Measurements from ENCODE around the gene HIVEP2. TPM values are rescaled to one million over a fixed set of nuclear protein-coding genes. Genes with fewer than 3 reads are reported as not detected.

The HIVEP2 gene
- total and polyA plus RNA-seq, 2 donors (not counting 1 experiment from before 2014, with no cell fraction given): 5.8 to 31.9 TPM

DNA sequence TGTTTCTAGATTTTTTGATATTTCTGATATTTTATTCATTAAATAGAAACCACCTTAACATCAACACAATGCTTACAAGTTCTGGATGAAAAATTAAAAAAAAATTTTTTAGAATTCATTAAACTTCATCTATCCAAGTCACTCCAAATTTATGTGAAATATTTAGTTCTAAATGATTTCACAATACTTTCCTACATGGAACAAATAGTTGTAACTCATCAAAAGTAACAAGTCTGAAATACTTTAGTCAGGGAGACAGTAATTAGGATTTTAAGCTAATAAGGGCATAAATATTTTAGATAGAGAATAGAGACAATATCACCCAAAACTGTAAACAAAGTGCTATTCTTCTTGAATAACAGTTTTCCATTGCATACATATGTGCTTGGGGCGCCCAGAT is 147.8 kb downstream of the HIVEP2 start:
- no peaks in the 10 kb centered on the region for H3K27me3 Mint-ChIP-seq
- TF ChIP-seq, protein P1, sequence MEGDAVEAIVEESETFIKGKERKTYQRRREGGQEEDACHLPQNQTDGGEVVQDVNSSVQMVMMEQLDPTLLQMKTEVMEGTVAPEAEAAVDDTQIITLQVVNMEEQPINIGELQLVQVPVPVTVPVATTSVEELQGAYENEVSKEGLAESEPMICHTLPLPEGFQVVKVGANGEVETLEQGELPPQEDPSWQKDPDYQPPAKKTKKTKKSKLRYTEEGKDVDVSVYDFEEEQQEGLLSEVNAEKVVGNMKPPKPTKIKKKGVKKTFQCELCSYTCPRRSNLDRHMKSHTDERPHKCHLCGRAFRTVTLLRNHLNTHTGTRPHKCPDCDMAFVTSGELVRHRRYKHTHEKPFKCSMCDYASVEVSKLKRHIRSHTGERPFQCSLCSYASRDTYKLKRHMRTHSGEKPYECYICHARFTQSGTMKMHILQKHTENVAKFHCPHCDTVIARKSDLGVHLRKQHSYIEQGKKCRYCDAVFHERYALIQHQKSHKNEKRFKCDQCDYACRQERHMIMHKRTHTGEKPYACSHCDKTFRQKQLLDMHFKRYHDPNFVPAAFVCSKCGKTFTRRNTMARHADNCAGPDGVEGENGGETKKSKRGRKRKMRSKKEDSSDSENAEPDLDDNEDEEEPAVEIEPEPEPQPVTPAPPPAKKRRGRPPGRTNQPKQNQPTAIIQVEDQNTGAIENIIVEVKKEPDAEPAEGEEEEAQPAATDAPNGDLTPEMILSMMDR (IDR thresholded peaks at IDR 0.05): no peak
- TF ChIP-seq EZH2 (IDR thresholded peaks at IDR 0.05; ENCODE audit: borderline replicate concordance, insufficient read depth, low read depth, low read length, poor library complexity, severe bottlenecking): no peak
- intact Hi-C loops (cut with micrococcal nuclease): loop anchor here (10.0 kb wide), 1 partner anchor 92 kb away; no protein-coding TSS in a partner anchor
- no CpG with 5 or more reads among the region's 1 CpG for WGBS (ENCODE audit: insufficient coverage)
- Histone ChIP-seq H3K36me3 (replicated peaks in 1 of 2; ENCODE audit: control extremely low read depth in 1 of 2, control insufficient read depth in 1 of 2, extremely low read depth in 1 of 2, insufficient read depth in 2 of 2, low read length in 1 of 2) (peaks cover 0 to 7% of the 10 kb centered on the region in 2 experiments), H3K27me3 (replicated peaks in 1 of 4; ENCODE audit: control extremely low read depth in 1 of 4, control insufficient read depth in 3 of 4, insufficient read depth in 4 of 4, low read length in 3 of 4) (no peaks in the 10 kb centered on the region), H3K4me1 (ENCODE audit: control insufficient read depth in 2 of 2, insufficient read depth in 2 of 2, low read length in 2 of 2) (peaks cover 11 to 16% of the 10 kb centered on the region in 2 donors), H4K20me1 (ENCODE audit: control insufficient read depth, insufficient read depth, low read length, poor library complexity, severe bottlenecking) (no peaks in the 10 kb centered on the region), H3K4me3 (ENCODE audit: control extremely low read depth in 1 of 5, extremely low read depth in 1 of 5, insufficient read depth in 1 of 5, low read depth in 2 of 5, low read length in 4 of 5) (no peak overlapping the region), H3K79me2 (ENCODE audit: control insufficient read depth, insufficient read depth, low read length) (peaks cover 29% of the 10 kb centered on the region), H3K4me2 (replicated peaks; ENCODE audit: low read depth, low read length, poor library complexity, severe bottlenecking) (no peak overlapping the region), H3K9me3 (ENCODE audit: control extremely low read depth in 1 of 3, control insufficient read depth in 2 of 3, insufficient read depth in 1 of 3, low read length in 2 of 3) (no peaks in the 10 kb centered on the region), H2AFZ (ENCODE audit: insufficient read depth, low read depth, low read length, poor library complexity, severe bottlenecking) (no peak overlapping the region), H3K27ac (ENCODE audit: low read length in 2 of 2) (peak overlapping the region in 1 of 2 donors; percentile 75), H3K9ac (ENCODE audit: low read length) (no peak overlapping the region)
- H3K9me3 Mint-ChIP-seq (ENCODE audit: insufficient read depth): no peaks in the 10 kb centered on the region
- H3K4me3 Mint-ChIP-seq: no peak overlapping the region
- H3K27ac Mint-ChIP-seq: no peak overlapping the region
- ChIA-PET CTCF (no interaction called here), POLR2A (no interaction called here)
- ATAC-seq (ENCODE audit: low read depth): no peak
- no peak for DNase-seq
- H3K4me1 Mint-ChIP-seq: peaks cover 43% of the 10 kb centered on the region

DNA sequence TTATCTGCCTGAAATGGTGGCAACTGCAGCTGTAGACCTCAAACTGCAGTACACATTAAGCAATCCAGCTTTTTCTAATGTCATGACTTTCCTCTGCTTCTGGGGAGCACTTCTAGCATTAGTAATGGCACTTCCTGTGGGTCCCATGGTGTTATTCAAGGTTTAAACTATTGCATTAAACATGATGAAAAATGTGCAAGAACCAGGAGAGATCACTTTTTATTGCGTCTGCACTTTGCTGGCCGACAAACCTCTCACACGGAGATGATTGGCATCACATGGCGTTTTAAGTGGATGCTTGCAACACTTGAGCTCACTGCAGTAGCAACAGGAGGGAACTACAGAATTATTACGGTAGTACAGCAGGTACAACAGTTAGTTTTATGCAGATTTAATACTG is 148.4 kb downstream of the HIVEP2 start:
- Histone ChIP-seq H3K4me1 (ENCODE audit: control insufficient read depth in 2 of 2, insufficient read depth in 2 of 2, low read length in 2 of 2) (peaks cover 11 to 16% of the 10 kb centered on the region in 2 donors), H3K9ac (ENCODE audit: low read length) (no peak overlapping the region), H3K36me3 (replicated peaks in 1 of 2; ENCODE audit: control extremely low read depth in 1 of 2, control insufficient read depth in 1 of 2, extremely low read depth in 1 of 2, insufficient read depth in 2 of 2, low read length in 1 of 2) (peaks cover 0 to 2% of the 10 kb centered on the region in 2 experiments), H3K79me2 (ENCODE audit: control insufficient read depth, insufficient read depth, low read length) (peaks cover 35% of the 10 kb centered on the region), H3K9me3 (ENCODE audit: control extremely low read depth in 1 of 3, control insufficient read depth in 2 of 3, insufficient read depth in 1 of 3, low read length in 2 of 3) (no peaks in the 10 kb centered on the region), H4K20me1 (ENCODE audit: control insufficient read depth, insufficient read depth, low read length, poor library complexity, severe bottlenecking) (no peaks in the 10 kb centered on the region), H2AFZ (ENCODE audit: insufficient read depth, low read depth, low read length, poor library complexity, severe bottlenecking) (no peak overlapping the region), H3K27me3 (replicated peaks in 1 of 4; ENCODE audit: control extremely low read depth in 1 of 4, control insufficient read depth in 3 of 4, insufficient read depth in 4 of 4, low read length in 3 of 4) (no peaks in the 10 kb centered on the region), H3K4me3 (ENCODE audit: control extremely low read depth in 1 of 5, extremely low read depth in 1 of 5, insufficient read depth in 1 of 5, low read depth in 2 of 5, low read length in 4 of 5) (no peak overlapping the region), H3K27ac (ENCODE audit: low read length in 2 of 2) (no peak overlapping the region), H3K4me2 (replicated peaks; ENCODE audit: low read depth, low read length, poor library complexity, severe bottlenecking) (no peak overlapping the region)
- intact Hi-C loops (cut with micrococcal nuclease): loop anchor here (10.0 kb wide), 1 partner anchor 92 kb away; no protein-coding TSS in a partner anchor
- ChIA-PET CTCF (no interaction called here), POLR2A (no interaction called here)
- no peak for TF ChIP-seq EZH2 (IDR thresholded peaks at IDR 0.05; ENCODE audit: borderline replicate concordance, insufficient read depth, low read depth, low read length, poor library complexity, severe bottlenecking)
- TF ChIP-seq, protein P1 (IDR thresholded peaks at IDR 0.05): no peak
- no peak overlapping the region for H3K4me3 Mint-ChIP-seq
- ATAC-seq (ENCODE audit: low read depth) (no peak), DNase-seq (no peak)
- H3K27ac Mint-ChIP-seq: no peak overlapping the region
- no peaks in the 10 kb centered on the region for H3K27me3 Mint-ChIP-seq
- 100% methylated on average over 4 of the region's 5 CpGs for WGBS (ENCODE audit: insufficient coverage)
- H3K9me3 Mint-ChIP-seq (ENCODE audit: insufficient read depth): no peaks in the 10 kb centered on the region
- H3K4me1 Mint-ChIP-seq: peaks cover 42% of the 10 kb centered on the region
